ENCODE results near the gene UBA1. TPM values are rescaled to one million over a fixed set of nuclear protein-coding genes. Genes with fewer than 3 reads are reported as not detected.

The UBA1 gene
- total and polyA plus RNA-seq, 2 experiments from 2014 or later = 146 to 264 TPM

GRCh38 chrX:47145395-47146120 is 48.1 kb upstream of the UBA1 start:
- H2AFZ ChIP-seq = peak overlapping the region; percentile 89
- H3K9me3 ChIP-seq (ENCODE audit: low read depth) = no peaks in the 10 kb centered on the region
- no peaks in the 10 kb centered on the region for H3F3A ChIP-seq (ENCODE audit: insufficient read depth)
- H4K20me1 ChIP-seq (ENCODE audit: insufficient read depth) = no peaks in the 10 kb centered on the region; the same call in 1 of the 2 replicates
- H3K4me1 ChIP-seq (ENCODE audit: insufficient read depth) = no peaks in the 10 kb centered on the region; the same call in none of the 2 replicates
- 0 to 1% methylated on average over 6 to 37 of the region's 39 CpGs for WGBS, 2 experiments (ENCODE audit: low coverage in 1 of 2, low lambda C conversion rate in 2 of 2, missing lambda C conversion rate in 2 of 2)
- peaks cover 62% of the 10 kb centered on the region for H3K79me2 ChIP-seq (ENCODE audit: insufficient read depth)
- H3K9me2 ChIP-seq (ENCODE audit: insufficient read depth) = no peaks in the 10 kb centered on the region
- peak overlapping the region; percentile 97 for H3K4me3 ChIP-seq
- H3K27ac ChIP-seq = peak overlapping the region; percentile 91
- peak overlapping the region; percentile 76 for H3K4me2 ChIP-seq (ENCODE audit: unreplicated experiment)
- no peaks in the 10 kb centered on the region for H3K36me3 ChIP-seq (ENCODE audit: low read depth)
- in situ Hi-C loops (cut with MboI) = no loop called here
- H3K27me3 ChIP-seq (replicated peaks; ENCODE audit: insufficient read depth) = no peaks in the 10 kb centered on the region
- TF ChIP-seq EZH2phosphoT487 (IDR thresholded peaks at IDR 0.05; ENCODE audit: insufficient read depth, low read depth) = no peak
- no peak for TF ChIP-seq EZH2 (IDR thresholded peaks at IDR 0.05; ENCODE audit: insufficient read depth, poor library complexity, severe bottlenecking)
- peak; percentile 57 for DNase-seq
- peak overlapping the region; percentile 100 for H3K9ac ChIP-seq

- Histone ChIP-seq H3K4me3 (peak overlapping the region; percentile 97), H3K79me2 (ENCODE audit: insufficient read depth) (peaks cover 70% of the 10 kb centered on the region), H3K27ac (peak overlapping the region; percentile 91), H3K4me2 (ENCODE audit: unreplicated experiment) (peak overlapping the region; percentile 76), H3K9me2 (ENCODE audit: insufficient read depth) (no peaks in the 10 kb centered on the region), H3K27me3 (replicated peaks; ENCODE audit: insufficient read depth) (no peaks in the 10 kb centered on the region), H4K20me1 (ENCODE audit: insufficient read depth) (no peaks in the 10 kb centered on the region; the same call in 1 of the 2 replicates), H3K9ac (peak overlapping the region; percentile 100), H3K36me3 (ENCODE audit: low read depth) (no peaks in the 10 kb centered on the region), H3K9me3 (ENCODE audit: low read depth) (no peaks in the 10 kb centered on the region), H2AFZ (no peak overlapping the region), H3K4me1 (ENCODE audit: insufficient read depth) (no peaks in the 10 kb centered on the region; the same call in none of the 2 replicates), H3F3A (ENCODE audit: insufficient read depth) (no peaks in the 10 kb centered on the region)
- in situ Hi-C loops (cut with MboI) = no loop called here
- WGBS, 2 experiments (ENCODE audit: low coverage in 1 of 2, low lambda C conversion rate in 2 of 2, missing lambda C conversion rate in 2 of 2) = 13 to 15% methylated on average over 7 to 9 of the region's 10 CpGs
- TF ChIP-seq EZH2phosphoT487 (IDR thresholded peaks at IDR 0.05; ENCODE audit: insufficient read depth, low read depth) = no peak
- no peak for TF ChIP-seq EZH2 (IDR thresholded peaks at IDR 0.05; ENCODE audit: insufficient read depth, poor library complexity, severe bottlenecking)
- peak; percentile 37 for DNase-seq
These were observed 47.3 kb upstream of the UBA1 start for GRCh38 chrX:47146121-47146935.

DNA sequence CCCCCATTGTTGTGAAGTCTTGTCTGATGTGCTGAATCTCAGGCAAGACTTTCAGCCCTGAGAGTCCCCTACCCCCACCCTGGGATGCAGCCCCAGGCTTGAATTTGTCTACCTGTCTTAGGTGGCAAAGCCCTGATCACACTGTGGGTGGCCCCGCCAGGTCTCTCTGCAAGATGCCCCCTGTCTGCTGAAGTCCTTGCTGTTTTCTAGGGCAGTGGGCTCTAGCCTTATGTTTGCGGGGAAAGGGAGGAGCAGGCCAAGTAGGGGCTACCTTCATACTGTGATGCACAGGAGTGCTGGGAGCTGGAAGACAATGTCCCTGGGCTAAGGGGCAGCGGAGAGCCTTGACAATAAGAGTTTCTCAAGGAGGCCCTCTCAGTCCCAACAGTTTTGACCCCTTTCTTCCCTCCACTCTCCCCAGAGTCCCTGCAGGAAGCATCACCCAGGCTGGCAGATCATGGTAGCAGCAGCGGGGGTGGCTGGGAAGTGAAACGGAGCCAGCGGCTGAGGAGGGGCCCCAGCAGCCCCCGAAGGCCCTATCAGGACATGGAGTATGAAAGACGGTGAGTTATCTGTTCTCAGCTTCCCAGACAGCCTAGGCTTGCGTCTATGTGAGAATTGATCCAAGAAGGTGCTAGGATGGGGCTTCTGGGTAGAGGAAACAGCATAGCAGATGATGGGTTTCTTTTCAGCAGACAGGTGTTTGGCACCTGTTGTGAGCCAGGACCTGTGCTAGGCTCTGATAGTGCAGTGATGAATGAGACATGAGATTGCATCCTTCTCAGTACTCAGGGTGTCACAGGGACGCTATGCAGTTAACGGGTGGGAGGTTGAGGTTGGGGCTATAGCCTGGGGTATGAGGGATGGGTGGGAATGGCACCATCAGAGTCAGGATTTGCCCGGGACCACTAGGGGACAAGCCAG is 46.4 kb upstream of the UBA1 start:
- Histone ChIP-seq H3K27ac (no peak overlapping the region), H3K4me1 (ENCODE audit: insufficient read depth) (no peaks in the 10 kb centered on the region; the same call in none of the 2 replicates), H3K9ac (peak overlapping the region; percentile 100; the same call in 1 of the 2 replicates), H2AFZ (no peak overlapping the region), H3K4me2 (ENCODE audit: unreplicated experiment) (no peak overlapping the region), H3K36me3 (ENCODE audit: low read depth) (no peaks in the 10 kb centered on the region), H3K79me2 (ENCODE audit: insufficient read depth) (peaks cover 79% of the 10 kb centered on the region), H3K27me3 (replicated peaks; ENCODE audit: insufficient read depth) (no peaks in the 10 kb centered on the region), H4K20me1 (ENCODE audit: insufficient read depth) (no peaks in the 10 kb centered on the region; the same call in 1 of the 2 replicates), H3F3A (ENCODE audit: insufficient read depth) (no peaks in the 10 kb centered on the region), H3K9me2 (ENCODE audit: insufficient read depth) (no peaks in the 10 kb centered on the region), H3K9me3 (ENCODE audit: low read depth) (no peaks in the 10 kb centered on the region), H3K4me3 (peak overlapping the region; percentile 97)
- no peak for TF ChIP-seq EZH2 (IDR thresholded peaks at IDR 0.05; ENCODE audit: insufficient read depth, poor library complexity, severe bottlenecking)
- TF ChIP-seq EZH2phosphoT487 (IDR thresholded peaks at IDR 0.05; ENCODE audit: insufficient read depth, low read depth) = no peak
- in situ Hi-C loops (cut with MboI) = no loop called here
- no peak for DNase-seq
- 95% methylated on average over 8 to 11 of the region's 12 CpGs for WGBS, 2 experiments (ENCODE audit: low coverage in 1 of 2, low lambda C conversion rate in 2 of 2, missing lambda C conversion rate in 2 of 2)

All from GM23248 (cell line).